Lower lobe of right lung (tissue), 2 donors: ENCODE measurements around the gene DLL4. TPM values are rescaled to one million over a fixed set of nuclear protein-coding genes. Genes with fewer than 3 reads are reported as not detected.

Experiments
- ATAC-seq, 2 donors: fragments of 200-7000 bp; cut with Tn5 transposase; one replicate each; pipeline ENCODE4 v1.9.1; 2020 to 2022; ENCODE audit warnings: mild to moderate bottlenecking in 2 of 2, moderate library complexity in 2 of 2
- DNase-seq: peaks from one replicate; pipeline ENCODE4 v3.0.0-alpha.2; 2020
- H3K27ac ChIP-seq: fragments of 200-600 bp; one replicate; pipeline ENCODE4 v1.8.0; 2022
- H3K27me3 ChIP-seq: fragments of 200-600 bp; one replicate; pipeline ENCODE4 v1.8.0; 2022; ENCODE audit warnings: low read depth
- H3K36me3 ChIP-seq: fragments of 200-600 bp; one replicate; pipeline ENCODE4 v1.8.0; 2022; ENCODE audit warnings: mild to moderate bottlenecking
- H3K4me1 ChIP-seq: fragments of 200-600 bp; one replicate; pipeline ENCODE4 v1.8.0; 2022
- H3K4me3 ChIP-seq: fragments of 200-600 bp; one replicate; pipeline ENCODE4 v1.8.0; 2022; ENCODE audit warnings: mild to moderate bottlenecking
- H3K9me3 ChIP-seq: fragments of 200-600 bp; one replicate; pipeline ENCODE4 v1.8.0; 2022
- intact Hi-C: fragments of 100-400 bp; cut with DNase I; formaldehyde crosslinking; loops from one replicate; pipeline ENCODE4 v1.11.0; 2022
- total RNA-seq: library from RNA; stranded (reverse); fragmentation: NEBNext Ultra II Directional; extraction: Animal tissue kit (Norgen Biotek cat#: 25700); gene quantifications from one replicate; pipeline ENCODE4 v1.2.1, GENCODE V29; 2021
- TF ChIP-seq, protein P1 (sequence below): fragments of 200-600 bp; IDR thresholded peaks from one replicate; pipeline ENCODE4 v1.8.0; 2022; ENCODE audit warnings: antibody characterized with exemption, mild to moderate bottlenecking
- donor health status: DM: no; HTN: yes; CAD: no; lungs with severe emphysema.

Gene DLL4
- total RNA-seq, 1 donor from 2014 or later: 21.3 TPM

- intact Hi-C loops: no loop called here
- ATAC-seq (peak; percentile 90 to 95), DNase-seq (peak; percentile 89)
- peaks cover 63% of the 10 kb centered on the region for H3K4me1 ChIP-seq
- H3K27me3 ChIP-seq: no peaks in the 10 kb centered on the region
- H3K36me3 ChIP-seq: peaks cover 22% of the 10 kb centered on the region
- H3K4me3 ChIP-seq: peak overlapping the region; percentile 69
- no peaks in the 10 kb centered on the region for H3K9me3 ChIP-seq
- TF ChIP-seq, protein P1, sequence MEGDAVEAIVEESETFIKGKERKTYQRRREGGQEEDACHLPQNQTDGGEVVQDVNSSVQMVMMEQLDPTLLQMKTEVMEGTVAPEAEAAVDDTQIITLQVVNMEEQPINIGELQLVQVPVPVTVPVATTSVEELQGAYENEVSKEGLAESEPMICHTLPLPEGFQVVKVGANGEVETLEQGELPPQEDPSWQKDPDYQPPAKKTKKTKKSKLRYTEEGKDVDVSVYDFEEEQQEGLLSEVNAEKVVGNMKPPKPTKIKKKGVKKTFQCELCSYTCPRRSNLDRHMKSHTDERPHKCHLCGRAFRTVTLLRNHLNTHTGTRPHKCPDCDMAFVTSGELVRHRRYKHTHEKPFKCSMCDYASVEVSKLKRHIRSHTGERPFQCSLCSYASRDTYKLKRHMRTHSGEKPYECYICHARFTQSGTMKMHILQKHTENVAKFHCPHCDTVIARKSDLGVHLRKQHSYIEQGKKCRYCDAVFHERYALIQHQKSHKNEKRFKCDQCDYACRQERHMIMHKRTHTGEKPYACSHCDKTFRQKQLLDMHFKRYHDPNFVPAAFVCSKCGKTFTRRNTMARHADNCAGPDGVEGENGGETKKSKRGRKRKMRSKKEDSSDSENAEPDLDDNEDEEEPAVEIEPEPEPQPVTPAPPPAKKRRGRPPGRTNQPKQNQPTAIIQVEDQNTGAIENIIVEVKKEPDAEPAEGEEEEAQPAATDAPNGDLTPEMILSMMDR: peak; percentile 41
- peak overlapping the region; percentile 90 for H3K27ac ChIP-seq
Measured at GRCh38 chr15:40941528-40942336, 12.6 kb downstream of the DLL4 start.

GRCh38 chr15:40942337-40942854 is 13.3 kb downstream of the DLL4 start:
- H3K9me3 ChIP-seq: no peaks in the 10 kb centered on the region
- peaks cover 19% of the 10 kb centered on the region for H3K36me3 ChIP-seq
- H3K27me3 ChIP-seq: no peaks in the 10 kb centered on the region
- peaks cover 56% of the 10 kb centered on the region for H3K4me1 ChIP-seq
- peak overlapping the region; percentile 90 for H3K27ac ChIP-seq
- intact Hi-C loops: no loop called here
- TF ChIP-seq, protein P1: no peak
- DNase-seq (no peak), ATAC-seq (peak; percentile 18 to 21)
- peak overlapping the region; percentile 69 for H3K4me3 ChIP-seq

- Histone ChIP-seq H3K36me3 (peaks cover 14% of the 10 kb centered on the region), H3K4me3 (peak overlapping the region; percentile 69), H3K9me3 (no peaks in the 10 kb centered on the region), H3K27me3 (no peaks in the 10 kb centered on the region), H3K4me1 (peaks cover 51% of the 10 kb centered on the region), H3K27ac (peak overlapping the region; percentile 90)
- ATAC-seq (peak; percentile 42 to 50), DNase-seq (no peak)
- TF ChIP-seq, protein P1: no peak
- intact Hi-C loops: no loop called here
Measured at GRCh38 chr15:40942878-40943277, 13.7 kb downstream of the DLL4 start.

DNA sequence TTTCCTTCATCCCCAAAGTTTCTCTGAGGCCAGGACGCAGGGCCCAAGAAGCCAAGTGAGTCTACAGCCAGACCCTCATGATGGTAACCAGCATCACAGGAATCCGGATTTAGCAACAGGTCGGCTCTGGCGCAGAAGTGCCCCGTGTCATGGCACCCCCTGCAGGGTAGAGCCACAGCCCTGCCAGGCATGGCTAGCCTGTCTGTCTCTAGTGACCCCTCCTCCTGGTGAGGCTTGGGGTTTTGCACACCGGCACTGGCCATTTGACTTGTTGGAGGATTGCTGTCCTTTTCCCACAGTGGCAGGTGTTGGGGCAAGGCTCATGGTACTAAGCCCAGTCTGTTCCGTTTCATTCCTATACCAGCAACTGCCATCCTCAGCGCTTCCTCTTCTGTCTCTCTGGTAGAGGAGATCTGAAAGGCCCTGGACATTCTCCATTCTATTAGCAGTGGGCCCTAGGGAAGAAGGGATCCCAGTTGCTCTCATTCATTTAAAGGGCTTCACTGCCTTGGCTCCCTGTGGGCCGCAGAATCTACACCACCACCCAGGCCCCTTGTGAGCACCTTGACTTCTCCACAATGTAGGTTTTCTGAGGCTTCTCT is 14.7 kb downstream of the DLL4 start:
- peaks cover 5% of the 10 kb centered on the region for H3K36me3 ChIP-seq
- no peaks in the 10 kb centered on the region for H3K9me3 ChIP-seq
- intact Hi-C loops: no loop called here
- DNase-seq (no peak), ATAC-seq (no peak)
- H3K27ac ChIP-seq: no peak overlapping the region
- H3K4me3 ChIP-seq: no peak overlapping the region
- H3K27me3 ChIP-seq: no peaks in the 10 kb centered on the region
- H3K4me1 ChIP-seq: peaks cover 41% of the 10 kb centered on the region
- TF ChIP-seq, protein P1: no peak

- H3K9me3 ChIP-seq: no peaks in the 10 kb centered on the region
- no peak for DNase-seq
- H3K27ac ChIP-seq: no peak overlapping the region
- no peak for ATAC-seq
- TF ChIP-seq, protein P1: no peak
- no peaks in the 10 kb centered on the region for H3K27me3 ChIP-seq
- no peaks in the 10 kb centered on the region for H3K36me3 ChIP-seq
- intact Hi-C loops: no loop called here
- no peak overlapping the region for H3K4me3 ChIP-seq
- peaks cover 43% of the 10 kb centered on the region for H3K4me1 ChIP-seq
Measured at GRCh38 chr15:40944510-40945296, 15.6 kb downstream of the DLL4 start.
